OCI-LY3 (cell line): ENCODE results near the gene ELL2.

ENCODE experiments used
- H2AFZ ChIP-seq: fragments of 200-600, 300-600 bp; shearing (Covaris generic); 2 replicates; pipeline ENCODE4 v1.6.0; 2014; ENCODE audit warnings: antibody characterized with exemption, low read depth, low read length
- H3K27ac ChIP-seq: fragments of 200-600, 300-600 bp; sonication (generic); 2 replicates; pipeline ENCODE4 v1.5.1; 2014; ENCODE audit warnings: mild to moderate bottlenecking, low read length, moderate library complexity, mixed read lengths
- H3K27me3 ChIP-seq: fragments of 200-600, 300-600 bp; sonication (generic); 2 replicates; pipeline ENCODE4 v1.6.1; 2014; ENCODE audit warnings: low read depth, low read length, mixed read lengths
- H3K36me3 ChIP-seq: fragments of 200-600, 300-600 bp; sonication (generic); replicated peaks from 2 replicates; pipeline ENCODE3; 2014; ENCODE audit warnings: low read depth, low read length, mixed read lengths
- H3K4me1 ChIP-seq: fragments of 300-600, 200-600 bp; sonication (generic); 2 replicates; pipeline ENCODE4 v1.6.1; 2014; ENCODE audit warnings: low read length, mixed read lengths
- H3K4me2 ChIP-seq: fragments of 200-600, 300-600 bp; sonication (generic); 2 replicates; pipeline ENCODE4 v1.6.1; 2014; ENCODE audit warnings: low read length, mixed read lengths
- H3K4me3 ChIP-seq: fragments of 300-600, 200-600 bp; sonication (generic); 2 replicates; pipeline ENCODE4 v1.5.1; 2014; ENCODE audit warnings: antibody characterized with exemption, mild to moderate bottlenecking, low read length, moderate library complexity
- H3K79me2 ChIP-seq: fragments of 300-600, 200-600 bp; shearing (Covaris generic); 2 replicates; pipeline ENCODE4 v1.6.1; 2014; ENCODE audit warnings: mild to moderate bottlenecking, low read length, mixed read lengths
- H3K9ac ChIP-seq: fragments of 300-600, 200-600 bp; shearing (Covaris generic); 2 replicates; pipeline ENCODE4 v1.6.0; 2014; ENCODE audit warnings: mild to moderate bottlenecking, low read length, moderate library complexity
- H3K9me3 ChIP-seq: fragments of 200-600, 300-600 bp; shearing (Covaris generic); 2 replicates; pipeline ENCODE4 v1.6.1; 2014; ENCODE audit warnings: low read length, mixed read lengths; ENCODE audit not compliant: insufficient read depth
- H4K20me1 ChIP-seq: fragments of 200-600, 300-600 bp; sonication (generic); 2 replicates; pipeline ENCODE4 v1.6.1; 2016; ENCODE audit warnings: low read length, mixed read lengths; ENCODE audit not compliant: insufficient read depth
- EZH2phosphoT487 ChIP-seq: fragments of 200-600 bp; shearing (Covaris generic); IDR thresholded peaks from 2 replicates; pipeline ENCODE4 v1.6.1; 2018; ENCODE audit warnings: antibody characterized with exemption, mixed run types, low read depth
- TF ChIP-seq, protein P1 (sequence below): fragments of 200-600, 300-600 bp; sonication (generic); IDR thresholded peaks from 2 replicates; pipeline ENCODE4 v1.5.1; 2014; ENCODE audit warnings: antibody characterized with exemption, low read length, low read depth

ELL2 gene

DNA sequence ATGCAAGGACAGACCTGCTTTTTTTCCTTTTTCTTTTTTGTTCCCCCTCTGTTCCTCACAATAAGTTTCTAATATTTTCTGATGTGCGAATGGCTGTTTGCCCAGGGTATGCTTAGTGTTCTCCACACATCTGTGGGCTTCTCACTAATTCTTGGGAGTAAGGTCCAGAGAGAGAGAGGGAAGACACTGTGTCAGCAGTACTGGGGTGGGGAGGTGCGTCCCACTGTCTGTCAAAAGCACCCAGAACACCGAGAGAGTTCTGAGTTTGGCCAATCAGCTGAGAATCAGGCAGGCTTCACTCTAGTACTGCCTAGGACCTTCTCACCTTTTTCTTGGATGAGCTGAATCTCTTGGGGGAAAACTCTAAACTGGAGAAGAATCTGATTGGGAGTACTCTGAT, 61.8 kb downstream of the ELL2 start:
- Histone ChIP-seq H3K4me3 (no peak overlapping the region), H4K20me1 (no peaks in the 10 kb centered on the region; the same call in 1 of the 2 replicates), H3K4me2 (no peak overlapping the region), H3K9ac (no peak overlapping the region), H3K27ac (no peak overlapping the region), H2AFZ (no peak overlapping the region), H3K4me1 (no peaks in the 10 kb centered on the region), H3K27me3 (no peaks in the 10 kb centered on the region), H3K36me3 (peaks cover 2% of the 10 kb centered on the region), H3K9me3 (no peaks in the 10 kb centered on the region), H3K79me2 (no peaks in the 10 kb centered on the region)
- TF ChIP-seq EZH2phosphoT487 = no peak
- TF ChIP-seq, protein P1, sequence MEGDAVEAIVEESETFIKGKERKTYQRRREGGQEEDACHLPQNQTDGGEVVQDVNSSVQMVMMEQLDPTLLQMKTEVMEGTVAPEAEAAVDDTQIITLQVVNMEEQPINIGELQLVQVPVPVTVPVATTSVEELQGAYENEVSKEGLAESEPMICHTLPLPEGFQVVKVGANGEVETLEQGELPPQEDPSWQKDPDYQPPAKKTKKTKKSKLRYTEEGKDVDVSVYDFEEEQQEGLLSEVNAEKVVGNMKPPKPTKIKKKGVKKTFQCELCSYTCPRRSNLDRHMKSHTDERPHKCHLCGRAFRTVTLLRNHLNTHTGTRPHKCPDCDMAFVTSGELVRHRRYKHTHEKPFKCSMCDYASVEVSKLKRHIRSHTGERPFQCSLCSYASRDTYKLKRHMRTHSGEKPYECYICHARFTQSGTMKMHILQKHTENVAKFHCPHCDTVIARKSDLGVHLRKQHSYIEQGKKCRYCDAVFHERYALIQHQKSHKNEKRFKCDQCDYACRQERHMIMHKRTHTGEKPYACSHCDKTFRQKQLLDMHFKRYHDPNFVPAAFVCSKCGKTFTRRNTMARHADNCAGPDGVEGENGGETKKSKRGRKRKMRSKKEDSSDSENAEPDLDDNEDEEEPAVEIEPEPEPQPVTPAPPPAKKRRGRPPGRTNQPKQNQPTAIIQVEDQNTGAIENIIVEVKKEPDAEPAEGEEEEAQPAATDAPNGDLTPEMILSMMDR = no peak

DNA sequence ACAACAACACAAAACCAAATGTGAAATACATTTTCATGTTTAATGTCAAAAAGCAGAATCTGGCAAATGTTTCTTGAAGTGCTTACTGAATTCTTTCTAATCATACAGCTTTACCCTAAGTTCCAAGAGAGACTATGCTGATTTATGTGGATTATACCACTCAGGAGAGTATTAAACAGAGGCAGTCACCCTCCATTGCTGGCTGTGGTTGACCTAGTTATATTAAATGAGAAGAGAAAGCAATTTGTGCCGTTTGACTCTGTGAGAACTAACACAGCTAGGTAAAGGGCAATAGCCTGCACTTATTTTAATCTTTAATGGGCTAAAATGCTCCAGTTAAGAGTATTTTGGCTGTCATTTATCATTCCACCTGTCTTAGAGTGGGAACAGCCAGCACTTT, 62.6 kb downstream of the ELL2 start:
- no peak overlapping the region for H3K4me3 ChIP-seq
- H3K27ac ChIP-seq = no peak overlapping the region
- H2AFZ ChIP-seq = no peak overlapping the region
- no peaks in the 10 kb centered on the region for H4K20me1 ChIP-seq
- H3K36me3 ChIP-seq = peaks cover 7% of the 10 kb centered on the region
- H3K27me3 ChIP-seq = no peaks in the 10 kb centered on the region
- H3K4me2 ChIP-seq = no peak overlapping the region
- no peaks in the 10 kb centered on the region for H3K9me3 ChIP-seq
- no peak for TF ChIP-seq EZH2phosphoT487
- TF ChIP-seq, protein P1 = no peak
- H3K4me1 ChIP-seq = no peaks in the 10 kb centered on the region
- no peak overlapping the region for H3K9ac ChIP-seq
- H3K79me2 ChIP-seq = no peaks in the 10 kb centered on the region

DNA sequence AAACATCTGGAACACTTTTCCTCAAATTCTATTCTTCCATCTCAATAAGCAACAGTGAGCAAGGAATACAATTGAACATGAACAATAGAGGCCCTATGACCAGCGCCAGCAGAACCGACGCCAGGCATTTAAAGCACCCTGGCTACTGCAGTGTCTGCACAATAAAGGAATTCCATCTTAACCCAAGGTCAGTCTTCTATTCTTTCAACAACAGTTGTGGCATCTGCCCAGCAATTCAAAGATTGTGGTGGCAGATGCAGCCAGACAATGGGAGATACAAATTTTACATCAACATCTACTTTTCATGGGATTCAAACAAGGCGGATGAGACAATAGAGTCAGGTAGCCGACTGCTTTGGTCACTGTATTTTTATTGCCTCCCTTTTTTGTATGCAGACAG, 65.9 kb downstream of the ELL2 start:
- H3K79me2 ChIP-seq = no peaks in the 10 kb centered on the region
- no peak overlapping the region for H3K4me2 ChIP-seq
- peaks cover 7% of the 10 kb centered on the region for H3K36me3 ChIP-seq
- H3K9ac ChIP-seq = no peak overlapping the region
- no peaks in the 10 kb centered on the region for H4K20me1 ChIP-seq
- no peak overlapping the region for H3K4me3 ChIP-seq
- no peak overlapping the region for H2AFZ ChIP-seq
- H3K27me3 ChIP-seq = no peaks in the 10 kb centered on the region
- no peaks in the 10 kb centered on the region for H3K4me1 ChIP-seq
- H3K27ac ChIP-seq = no peak overlapping the region
- no peak for TF ChIP-seq EZH2phosphoT487
- TF ChIP-seq, protein P1 = no peak
- no peaks in the 10 kb centered on the region for H3K9me3 ChIP-seq

DNA sequence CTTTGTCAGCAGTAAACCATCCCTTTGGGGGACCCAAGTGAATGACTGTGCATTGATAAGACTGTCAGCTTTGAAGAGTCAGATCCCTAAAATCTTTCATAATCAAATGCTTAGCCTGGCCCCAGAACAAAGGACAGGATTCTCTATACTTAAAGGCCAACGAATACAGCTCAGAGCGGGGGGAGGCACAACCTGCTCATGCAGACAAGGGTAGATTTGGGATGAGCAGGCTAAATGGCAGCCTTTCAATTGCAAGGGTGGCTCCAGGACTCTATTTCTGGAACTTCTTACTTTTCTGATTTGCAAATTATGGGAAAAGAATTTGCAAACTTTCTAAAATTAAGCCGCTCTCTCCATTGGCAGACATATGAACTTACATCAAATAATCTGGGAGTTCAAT, 66.4 kb downstream of the ELL2 start:
- Histone ChIP-seq H3K4me1 (no peaks in the 10 kb centered on the region), H3K4me3 (no peak overlapping the region), H3K79me2 (no peaks in the 10 kb centered on the region), H3K27me3 (no peaks in the 10 kb centered on the region), H3K36me3 (peaks cover 7% of the 10 kb centered on the region), H2AFZ (no peak overlapping the region), H3K27ac (no peak overlapping the region), H4K20me1 (no peaks in the 10 kb centered on the region), H3K9ac (no peak overlapping the region), H3K4me2 (no peak overlapping the region), H3K9me3 (no peaks in the 10 kb centered on the region)
- TF ChIP-seq, protein P1 = no peak
- TF ChIP-seq EZH2phosphoT487 = no peak
